ENCODE measurements around the gene RUNX2. TPM values are rescaled to one million over a fixed set of nuclear protein-coding genes. Genes with fewer than 3 reads are reported as not detected.

The RUNX2 gene
- total RNA-seq, 4 donors from 2014 or later, result 1.00 to 8.1 (median 3.6) TPM

GRCh38 chr6:45661661-45662060 lies 333.5 kb downstream of the RUNX2 start:
- no peak overlapping the region for H3K27ac ChIP-seq
- peaks cover 0 to 11% (median 9%) of the 10 kb centered on the region in 4 donors for H3K4me1 ChIP-seq
- DNase-seq, result no peak
- peaks cover 36% of the 10 kb centered on the region for H3K27me3 ChIP-seq
- H3K9me3 ChIP-seq, result no peaks in the 10 kb centered on the region
- no peak overlapping the region for H3K4me3 ChIP-seq
- WGBS, 2 donors (ENCODE audit: low coverage in 1 of 2), result 83% methylated on average over 5 of the region's 5 CpGs; no CpG with 5 or more reads in 1 of the 2 donors
- no peak for TF ChIP-seq POLR2AphosphoS5 (IDR thresholded peaks at IDR 0.05)
- no peak for TF ChIP-seq POLR2A (IDR thresholded peaks at IDR 0.05)
- TF ChIP-seq, protein P1, sequence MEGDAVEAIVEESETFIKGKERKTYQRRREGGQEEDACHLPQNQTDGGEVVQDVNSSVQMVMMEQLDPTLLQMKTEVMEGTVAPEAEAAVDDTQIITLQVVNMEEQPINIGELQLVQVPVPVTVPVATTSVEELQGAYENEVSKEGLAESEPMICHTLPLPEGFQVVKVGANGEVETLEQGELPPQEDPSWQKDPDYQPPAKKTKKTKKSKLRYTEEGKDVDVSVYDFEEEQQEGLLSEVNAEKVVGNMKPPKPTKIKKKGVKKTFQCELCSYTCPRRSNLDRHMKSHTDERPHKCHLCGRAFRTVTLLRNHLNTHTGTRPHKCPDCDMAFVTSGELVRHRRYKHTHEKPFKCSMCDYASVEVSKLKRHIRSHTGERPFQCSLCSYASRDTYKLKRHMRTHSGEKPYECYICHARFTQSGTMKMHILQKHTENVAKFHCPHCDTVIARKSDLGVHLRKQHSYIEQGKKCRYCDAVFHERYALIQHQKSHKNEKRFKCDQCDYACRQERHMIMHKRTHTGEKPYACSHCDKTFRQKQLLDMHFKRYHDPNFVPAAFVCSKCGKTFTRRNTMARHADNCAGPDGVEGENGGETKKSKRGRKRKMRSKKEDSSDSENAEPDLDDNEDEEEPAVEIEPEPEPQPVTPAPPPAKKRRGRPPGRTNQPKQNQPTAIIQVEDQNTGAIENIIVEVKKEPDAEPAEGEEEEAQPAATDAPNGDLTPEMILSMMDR (IDR thresholded peaks at IDR 0.05), result no peak
- no peak for TF ChIP-seq EP300 (IDR thresholded peaks at IDR 0.05; ENCODE audit: low read depth)
- no peaks in the 10 kb centered on the region for H3K36me3 ChIP-seq
- intact Hi-C loops (cut with DNase I; ENCODE audit: low total_unique reads), result no loop called here
- in situ Hi-C loops (cut with MboI; ENCODE audit: low pct_ligation_motif_present in 1 of 4, low pct_unique_long_range_greater_than_20kb in 1 of 4, low sequenced_read_pairs in 3 of 4), result no loop called here

- H3K27ac ChIP-seq, result no peak overlapping the region
- H3K27me3 ChIP-seq, result peaks cover 36% of the 10 kb centered on the region
- peak overlapping the region in 3 of 4 donors; percentile 3 to 18 (median 8) for H3K4me3 ChIP-seq
Measured at GRCh38 chr6:45663251-45664221, 335.4 kb downstream of the RUNX2 start.

DNA sequence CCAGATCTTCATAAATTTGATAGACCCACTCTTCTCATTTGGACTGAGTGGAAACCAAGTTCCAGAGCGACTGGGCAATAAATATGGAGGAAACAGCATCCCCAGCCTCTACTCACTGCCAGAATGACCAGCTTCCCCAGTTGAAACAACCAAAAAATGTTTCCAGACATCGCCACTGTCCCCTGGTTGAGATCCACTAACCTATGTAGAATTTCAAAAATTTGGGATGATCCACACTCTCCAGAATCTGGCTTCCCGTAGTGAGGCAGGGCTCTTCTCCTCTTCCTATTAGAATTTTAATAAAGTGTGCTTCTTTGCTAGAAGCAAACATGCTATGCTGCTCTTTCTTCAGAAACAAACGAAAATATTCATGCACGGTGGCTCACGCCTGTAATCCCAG lies 336.6 kb downstream of the RUNX2 start:
- no peak overlapping the region for H3K4me3 ChIP-seq
- H3K36me3 ChIP-seq, result no peaks in the 10 kb centered on the region
- peaks cover 36% of the 10 kb centered on the region for H3K27me3 ChIP-seq
- H3K27ac ChIP-seq, result no peak overlapping the region
- TF ChIP-seq POLR2AphosphoS5 (IDR thresholded peaks at IDR 0.05) (no peak), POLR2A (IDR thresholded peaks at IDR 0.05) (no peak), EP300 (IDR thresholded peaks at IDR 0.05; ENCODE audit: low read depth) (no peak)
- TF ChIP-seq, protein P1 (IDR thresholded peaks at IDR 0.05), result no peak
- intact Hi-C loops (cut with DNase I; ENCODE audit: low total_unique reads), result no loop called here
- in situ Hi-C loops (cut with MboI; ENCODE audit: low pct_ligation_motif_present in 1 of 4, low pct_unique_long_range_greater_than_20kb in 1 of 4, low sequenced_read_pairs in 3 of 4), result no loop called here
- no peaks in the 10 kb centered on the region for H3K9me3 ChIP-seq
- no peak for DNase-seq
- 87 to 91% methylated on average over 5 to 6 of the region's 6 CpGs for WGBS, 2 donors (ENCODE audit: low coverage in 1 of 2)
- H3K4me1 ChIP-seq, result peaks cover 0 to 11% (median 9%) of the 10 kb centered on the region in 4 donors

More at GRCh38 chr6:45663251-45664221, 335.4 kb downstream of the RUNX2 start:
- no peaks in the 10 kb centered on the region for H3K36me3 ChIP-seq
- TF ChIP-seq EP300 (IDR thresholded peaks at IDR 0.05; ENCODE audit: low read depth) (no peak), POLR2AphosphoS5 (IDR thresholded peaks at IDR 0.05) (no peak), POLR2A (IDR thresholded peaks at IDR 0.05) (no peak)
- TF ChIP-seq, protein P1 (IDR thresholded peaks at IDR 0.05), result no peak
- H3K9me3 ChIP-seq, result no peaks in the 10 kb centered on the region
- 20 to 24% methylated on average over 19 to 87 of the region's 88 CpGs for WGBS, 2 donors (ENCODE audit: low coverage in 1 of 2)
- H3K4me1 ChIP-seq, result peaks cover 0 to 11% (median 9%) of the 10 kb centered on the region in 4 donors
- peak; percentile 21 for DNase-seq
- in situ Hi-C loops (cut with MboI; ENCODE audit: low pct_ligation_motif_present in 1 of 4, low pct_unique_long_range_greater_than_20kb in 1 of 4, low sequenced_read_pairs in 3 of 4), result no loop called here
- intact Hi-C loops (cut with DNase I; ENCODE audit: low total_unique reads), result no loop called here

DNA sequence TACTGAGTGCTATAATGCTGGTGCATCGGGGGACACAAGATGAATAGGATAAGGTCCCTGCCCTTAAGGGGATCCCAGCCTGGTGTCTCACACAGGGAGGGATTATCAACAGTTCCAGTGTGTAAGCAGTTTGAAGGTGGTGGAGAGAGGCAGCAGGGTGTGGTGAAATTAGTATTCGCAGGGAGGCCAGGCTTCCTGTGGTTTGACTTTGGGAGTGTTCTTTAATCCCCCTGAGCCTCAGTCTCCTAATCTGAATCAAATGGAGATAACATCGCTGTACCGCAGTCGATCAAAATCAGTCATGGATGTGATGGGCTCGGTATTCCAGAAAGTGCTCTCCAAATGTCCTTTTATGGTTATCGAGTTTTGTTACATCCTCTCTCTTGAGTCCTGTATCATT lies 337.7 kb downstream of the RUNX2 start:
- no peak for DNase-seq
- peaks cover 0 to 11% (median 9%) of the 10 kb centered on the region in 4 donors for H3K4me1 ChIP-seq
- no peaks in the 10 kb centered on the region for H3K9me3 ChIP-seq
- peaks cover 36% of the 10 kb centered on the region for H3K27me3 ChIP-seq
- WGBS, 2 donors (ENCODE audit: low coverage in 1 of 2), result 43 to 80% methylated on average over 1 to 7 of the region's 7 CpGs
- no peak overlapping the region for H3K27ac ChIP-seq
- H3K36me3 ChIP-seq, result no peaks in the 10 kb centered on the region
- H3K4me3 ChIP-seq, result no peak overlapping the region
- intact Hi-C loops (cut with DNase I; ENCODE audit: low total_unique reads), result no loop called here
- no peak for TF ChIP-seq POLR2AphosphoS5 (IDR thresholded peaks at IDR 0.05)
- TF ChIP-seq EP300 (IDR thresholded peaks at IDR 0.05; ENCODE audit: low read depth), result no peak
- TF ChIP-seq POLR2A (IDR thresholded peaks at IDR 0.05), result no peak
- TF ChIP-seq, protein P1 (IDR thresholded peaks at IDR 0.05), result no peak
- in situ Hi-C loops (cut with MboI; ENCODE audit: low pct_ligation_motif_present in 1 of 4, low pct_unique_long_range_greater_than_20kb in 1 of 4, low sequenced_read_pairs in 3 of 4), result no loop called here
